ENCODE data around the gene KRTAP5-7.
"Not testable (repeated sequence)": the region's sequence is repeated elsewhere in the genome, so short reads cannot be mapped to it uniquely, and the experiment has no call there.

The KRTAP5-7 gene, protein sequence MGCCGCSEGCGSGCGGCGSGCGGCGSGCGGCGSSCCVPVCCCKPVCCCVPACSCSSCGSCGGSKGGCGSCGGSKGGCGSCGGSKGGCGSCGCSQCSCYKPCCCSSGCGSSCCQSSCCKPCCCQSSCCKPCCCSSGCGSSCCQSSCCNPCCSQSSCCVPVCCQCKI

DNA sequence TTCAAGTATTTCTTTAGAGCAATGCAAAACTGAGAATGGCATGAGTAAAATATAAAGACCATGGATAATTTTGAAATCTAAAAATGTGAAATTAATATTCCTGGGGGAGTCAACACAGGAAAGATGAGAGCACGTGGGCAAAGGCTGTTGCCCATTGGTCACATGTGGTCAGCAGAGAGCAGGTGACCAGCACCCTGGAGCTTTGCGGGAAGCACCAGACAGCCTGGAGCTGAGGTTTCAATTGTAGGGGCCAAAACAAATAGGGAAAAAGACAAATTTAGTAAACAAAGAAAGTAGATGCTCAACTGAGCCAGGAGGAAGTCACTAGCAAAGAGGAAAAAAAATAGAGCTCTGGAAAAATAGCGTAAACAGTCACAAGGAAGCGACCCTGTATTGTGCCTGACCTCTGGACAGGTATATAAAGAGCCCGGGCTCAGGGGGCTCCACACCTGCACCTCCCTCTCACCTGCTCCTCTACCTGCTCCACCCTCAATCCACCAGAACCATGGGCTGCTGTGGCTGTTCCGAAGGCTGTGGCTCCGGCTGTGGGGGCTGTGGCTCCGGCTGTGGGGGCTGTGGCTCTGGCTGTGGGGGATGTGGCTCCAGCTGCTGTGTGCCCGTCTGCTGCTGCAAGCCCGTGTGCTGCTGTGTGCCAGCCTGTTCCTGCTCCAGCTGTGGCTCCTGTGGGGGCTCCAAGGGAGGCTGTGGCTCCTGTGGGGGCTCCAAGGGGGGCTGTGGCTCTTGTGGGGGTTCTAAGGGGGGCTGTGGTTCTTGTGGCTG, at the start of gene KRTAP5-7:
Gene KRTAP5-7, plus strand, starts transcription at position 472 of the 780 bp plus-strand sequence. Its CDS starts 34 bp downstream, at position 506.
- not testable (repeated sequence) for DNase-seq (ENCODE audit: low read depth)

DNA sequence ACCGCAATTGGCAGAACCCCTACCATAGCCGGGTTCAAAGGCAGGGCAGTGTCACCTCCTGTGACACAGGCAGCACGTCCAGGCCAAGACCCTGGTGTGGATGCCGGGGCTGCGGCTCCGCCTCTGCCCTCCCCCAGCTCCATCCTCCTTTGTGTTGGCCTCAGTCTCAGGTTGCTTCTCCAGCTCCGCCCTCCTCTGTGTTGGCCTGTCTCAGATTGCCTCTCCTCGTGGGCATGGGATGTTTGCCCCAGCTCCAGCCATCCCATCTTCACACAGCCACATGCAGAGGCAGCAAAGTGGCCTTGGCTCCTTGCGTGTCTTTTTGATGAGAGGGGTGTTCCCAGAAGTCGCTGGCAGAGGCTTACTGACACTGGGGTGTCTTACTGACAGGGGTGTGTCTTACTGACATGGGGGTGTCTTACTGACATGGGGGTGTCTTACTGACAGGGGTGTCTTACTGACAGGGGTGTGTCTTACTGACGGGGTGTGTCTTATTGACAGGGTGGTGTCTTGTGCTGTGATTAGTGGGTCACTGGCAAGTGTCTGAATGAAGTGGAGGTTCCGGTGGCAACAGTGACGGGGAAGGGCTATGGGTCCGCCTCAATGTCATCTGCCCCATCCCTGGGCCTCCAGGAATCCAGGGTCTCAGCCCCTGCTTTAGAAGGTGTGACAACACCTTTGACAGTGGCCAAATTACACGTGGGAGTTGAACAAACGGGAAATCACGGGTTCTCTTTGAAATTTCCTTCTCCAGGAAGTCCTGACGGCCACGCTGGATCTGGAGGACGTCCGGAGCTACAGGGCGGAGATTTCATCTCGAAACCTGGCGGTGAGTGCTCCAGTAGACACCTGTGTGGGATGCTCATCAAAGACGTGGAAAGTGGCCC, 49.2 kb upstream of the KRTAP5-7 start:
- DNase-seq (ENCODE audit: low read depth): no peak

DNA sequence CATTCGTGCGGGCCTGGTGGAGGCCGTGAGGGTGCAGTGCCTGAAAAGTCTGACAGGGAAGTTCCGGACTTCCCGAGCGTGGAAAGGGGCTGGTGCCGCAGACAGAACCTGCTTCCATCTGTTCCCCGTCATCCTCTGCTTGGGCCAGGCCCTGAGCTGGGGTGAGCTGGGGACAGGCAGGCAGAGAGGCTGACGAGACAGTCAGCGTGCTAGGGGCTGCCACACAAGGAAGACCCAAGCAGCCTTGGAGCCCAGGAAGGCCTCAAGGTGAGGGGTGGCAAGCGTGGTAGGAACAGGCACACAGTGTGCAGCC, 48.6 kb upstream of the KRTAP5-7 start:
- DNase-seq (ENCODE audit: low read depth): no peak

DNA sequence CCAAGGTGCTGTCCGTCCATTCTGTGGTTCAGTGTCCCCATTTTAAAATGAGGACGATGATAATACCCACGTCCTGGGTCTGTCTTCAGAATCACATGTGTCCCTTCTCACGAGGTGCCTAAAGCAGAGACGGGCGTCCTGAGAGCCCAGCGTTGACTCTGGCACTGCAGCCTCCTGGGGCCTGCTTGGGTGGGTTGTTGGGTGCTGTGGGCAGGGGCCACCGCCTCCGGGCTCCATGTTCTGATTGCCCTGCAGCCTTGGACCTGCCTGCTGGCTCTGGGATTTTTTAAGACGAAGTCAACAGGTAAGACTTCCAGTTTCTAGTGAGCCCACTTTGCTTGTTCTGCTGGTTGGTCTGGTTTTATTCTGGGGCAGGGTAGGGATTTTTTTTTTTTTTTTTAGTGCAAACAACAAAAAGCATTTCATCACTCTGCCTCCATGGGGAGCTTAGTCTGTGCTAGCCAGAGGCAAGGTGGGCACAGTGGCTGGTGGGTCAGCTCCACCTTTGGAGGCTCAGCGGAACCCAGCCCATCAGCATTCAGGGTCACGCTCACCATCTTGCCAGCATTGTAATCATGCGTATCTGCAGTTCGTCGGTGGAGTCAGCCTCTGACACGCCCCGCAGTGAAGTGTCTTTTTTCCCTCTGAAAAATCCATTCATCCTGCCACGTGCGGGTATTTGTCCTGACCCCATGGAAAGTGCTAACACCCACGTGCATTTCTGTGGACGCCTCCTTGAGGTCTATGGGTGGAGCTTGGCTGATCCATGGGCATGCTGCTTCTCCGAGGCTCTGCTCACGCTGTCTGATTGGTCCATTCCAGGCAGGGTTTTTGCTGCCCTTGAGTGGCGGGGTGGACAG, 45.7 kb upstream of the KRTAP5-7 start:
- DNase-seq (ENCODE audit: low read depth): no peak

DNA sequence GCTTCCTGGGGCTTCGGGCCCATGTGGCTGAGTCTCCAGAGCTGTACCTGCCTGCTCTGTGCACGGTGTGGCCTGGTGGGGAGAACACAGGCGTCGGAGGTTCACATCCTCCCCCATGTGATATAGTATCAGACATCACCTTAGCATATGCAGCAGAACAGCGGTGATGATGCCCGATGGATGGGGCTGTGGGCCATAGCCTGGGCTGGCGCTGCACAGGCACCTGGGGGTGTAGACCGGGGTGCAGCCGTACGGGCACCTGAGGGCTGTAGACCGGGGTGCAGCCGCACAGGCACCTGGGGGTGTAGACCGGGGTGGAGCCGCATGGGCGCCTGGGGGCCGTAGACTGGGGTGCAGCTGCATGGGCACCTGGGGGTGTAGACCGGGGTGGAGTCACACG, 44.9 kb upstream of the KRTAP5-7 start:
- DNase-seq (ENCODE audit: low read depth): no peak

DNA sequence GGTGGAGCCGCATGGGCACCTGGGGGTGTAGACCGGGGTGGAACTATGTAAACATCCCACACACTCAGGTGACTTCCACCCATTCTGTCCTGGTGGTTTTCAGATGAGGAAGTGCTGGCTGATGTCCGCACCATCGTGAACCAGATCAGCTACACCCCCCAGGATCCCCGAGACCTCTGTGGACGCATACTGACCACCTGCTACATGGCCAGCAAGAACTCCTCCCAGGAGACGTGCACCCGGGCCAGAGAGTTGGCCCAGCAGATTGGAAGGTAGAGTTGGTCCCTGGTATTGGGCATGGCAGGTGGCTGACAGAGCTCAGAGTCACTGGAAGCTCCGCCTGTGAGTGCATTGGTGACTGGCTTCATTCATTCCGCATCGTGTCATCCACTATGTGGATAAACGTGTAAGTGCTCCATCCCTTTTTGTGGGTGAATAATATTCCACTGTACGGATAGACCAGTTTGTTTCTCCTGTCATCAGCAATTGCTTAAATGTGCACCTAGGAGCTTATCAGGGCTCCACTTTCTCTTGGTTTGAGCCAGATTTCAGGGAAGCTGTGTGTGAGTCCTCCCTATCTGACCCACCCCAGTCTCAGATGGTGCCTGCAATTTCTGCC, 44.2 kb upstream of the KRTAP5-7 start:
- DNase-seq (ENCODE audit: low read depth): no peak

DNA sequence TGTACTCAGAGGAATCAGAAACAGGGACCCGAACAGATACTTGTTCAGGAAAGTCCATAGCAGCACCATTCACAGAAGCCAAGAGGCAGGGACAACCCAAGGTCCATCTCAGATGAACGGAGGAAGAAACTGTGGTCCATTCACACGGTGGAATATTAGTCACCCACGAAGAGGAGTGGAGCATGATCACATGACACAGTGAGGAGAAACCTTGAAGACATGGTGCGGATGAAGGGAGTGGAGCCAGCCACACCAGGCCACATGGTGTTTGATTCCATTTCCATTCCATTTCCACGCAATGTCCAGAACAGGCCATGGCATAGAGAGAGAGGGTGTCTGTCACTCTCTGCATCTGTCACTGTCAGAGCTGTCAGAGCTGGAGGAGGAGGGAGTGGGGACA, 43.4 kb upstream of the KRTAP5-7 start:
- DNase-seq (ENCODE audit: low read depth): no peak

DNA sequence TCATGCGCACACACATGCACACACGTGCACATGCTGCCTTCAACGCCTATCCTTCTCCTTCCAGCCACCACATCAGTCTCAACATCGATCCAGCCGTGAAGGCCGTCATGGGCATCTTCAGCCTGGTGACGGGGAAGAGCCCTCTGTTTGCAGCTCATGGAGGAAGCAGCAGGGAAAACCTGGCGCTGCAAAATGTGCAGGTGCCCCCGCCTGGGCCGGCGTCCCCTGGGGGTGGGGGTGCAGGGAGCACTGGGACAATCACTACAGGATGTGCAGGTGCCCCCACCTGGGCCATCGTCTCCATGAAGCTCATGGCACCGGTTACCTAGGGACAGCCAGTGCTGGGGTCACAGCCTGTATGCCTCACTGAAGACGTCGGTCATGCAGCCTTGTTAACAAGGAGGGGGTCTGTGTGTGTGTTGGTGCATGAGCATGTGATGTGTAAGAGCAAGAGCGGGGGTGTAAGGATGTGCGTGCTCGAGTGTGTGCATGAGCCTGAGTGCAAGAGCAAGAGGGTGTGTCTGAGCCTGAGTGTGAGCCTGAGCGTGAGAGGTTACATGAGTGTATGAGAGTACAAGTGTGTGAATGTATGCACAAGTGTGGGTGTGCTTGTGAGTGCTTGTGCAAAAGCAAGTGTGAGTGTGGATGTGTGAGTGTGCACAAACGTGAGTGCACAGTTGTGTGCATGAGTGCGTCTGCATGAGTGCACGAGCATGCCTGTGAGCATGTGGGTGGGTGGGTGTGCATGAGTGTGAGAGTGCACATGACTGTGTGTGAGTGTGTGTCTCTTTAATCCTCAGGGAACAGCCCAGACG, 42.6 kb upstream of the KRTAP5-7 start:
- no peak for DNase-seq (ENCODE audit: low read depth)

DNA sequence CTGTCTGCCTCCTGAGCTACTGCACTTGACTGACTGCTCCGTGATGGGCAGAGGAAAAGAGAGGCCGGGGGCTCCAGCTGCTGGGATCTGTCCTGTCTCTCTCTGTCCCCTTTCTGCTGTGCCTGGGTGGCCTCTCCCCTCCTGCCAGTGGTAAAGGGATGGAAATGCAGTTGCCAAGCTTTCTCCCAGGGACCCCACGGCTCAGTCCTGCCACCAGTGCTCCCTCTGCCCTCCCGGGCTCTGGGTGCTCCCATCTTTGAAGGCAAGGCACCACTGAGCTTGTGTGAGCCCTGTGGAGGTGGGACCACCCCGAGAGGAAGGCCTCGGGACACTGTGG, 42.0 kb upstream of the KRTAP5-7 start:
- no peak for DNase-seq (ENCODE audit: low read depth)

DNA sequence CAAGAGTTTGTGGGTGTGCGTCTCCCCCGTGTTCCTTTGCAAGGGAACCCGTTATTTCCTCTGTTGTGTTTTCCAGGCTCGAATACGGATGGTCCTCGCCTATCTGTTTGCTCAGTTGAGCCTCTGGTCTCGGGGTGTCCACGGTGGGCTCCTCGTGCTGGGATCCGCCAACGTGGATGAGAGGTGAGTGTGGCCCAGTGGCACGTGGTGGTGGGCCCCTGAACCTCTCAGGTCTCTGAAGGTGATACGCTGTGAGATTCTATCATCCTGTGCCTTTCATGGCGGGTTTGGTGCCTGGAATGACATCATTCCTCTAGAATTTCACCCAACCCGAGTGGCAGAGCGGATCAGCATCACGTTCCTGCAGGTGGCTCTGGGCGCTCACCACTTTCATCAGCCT, 41.6 kb upstream of the KRTAP5-7 start:
- no peak for DNase-seq (ENCODE audit: low read depth)

DNA sequence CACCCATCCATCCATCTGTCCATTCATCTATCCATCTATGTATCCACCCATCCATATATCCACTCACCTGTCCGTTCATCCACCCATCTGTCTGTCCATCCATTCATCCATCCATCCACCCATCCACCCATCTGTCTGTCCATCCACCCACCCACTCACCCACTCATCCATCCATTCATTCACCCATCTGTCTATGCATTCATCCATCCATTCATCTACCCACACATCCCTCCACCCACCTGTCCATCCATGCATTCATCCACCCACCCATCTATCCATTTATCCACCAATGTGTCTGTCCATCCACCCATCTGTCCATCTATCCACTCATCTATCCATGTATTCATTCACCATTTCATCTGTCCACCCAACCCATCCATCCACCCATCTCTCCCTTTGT, 40.7 kb upstream of the KRTAP5-7 start:
- no peak for DNase-seq (ENCODE audit: low read depth)

DNA sequence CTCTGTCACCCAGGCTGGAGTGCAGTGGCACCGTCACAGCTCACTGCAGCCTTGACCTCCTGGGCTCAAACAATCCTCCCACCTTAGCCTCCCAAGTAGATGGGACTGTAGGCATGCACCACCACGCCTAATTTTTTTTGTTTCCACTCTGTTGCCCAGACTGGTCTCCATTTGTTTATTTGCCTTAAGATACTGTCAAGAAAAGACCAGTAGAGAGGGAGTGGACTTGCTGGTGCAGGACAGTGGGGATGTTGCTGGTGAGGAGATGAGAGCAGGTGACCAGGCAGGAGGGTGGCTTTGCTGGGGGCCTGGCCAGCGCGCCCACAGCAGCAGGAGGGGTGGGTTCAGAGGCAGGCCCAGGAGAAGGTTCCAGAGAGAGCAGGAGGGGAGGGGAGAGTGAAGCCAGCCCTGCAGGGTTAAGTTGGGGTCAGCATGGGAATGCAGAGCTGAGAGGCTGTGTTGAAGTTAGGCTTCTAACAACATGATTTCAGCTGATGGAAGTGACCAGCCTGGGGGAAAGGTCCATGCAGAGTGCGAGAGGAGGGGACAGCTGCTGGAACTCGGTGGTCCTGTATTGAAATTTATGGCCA, 38.3 kb upstream of the KRTAP5-7 start:
- DNase-seq (ENCODE audit: low read depth): no peak

DNA sequence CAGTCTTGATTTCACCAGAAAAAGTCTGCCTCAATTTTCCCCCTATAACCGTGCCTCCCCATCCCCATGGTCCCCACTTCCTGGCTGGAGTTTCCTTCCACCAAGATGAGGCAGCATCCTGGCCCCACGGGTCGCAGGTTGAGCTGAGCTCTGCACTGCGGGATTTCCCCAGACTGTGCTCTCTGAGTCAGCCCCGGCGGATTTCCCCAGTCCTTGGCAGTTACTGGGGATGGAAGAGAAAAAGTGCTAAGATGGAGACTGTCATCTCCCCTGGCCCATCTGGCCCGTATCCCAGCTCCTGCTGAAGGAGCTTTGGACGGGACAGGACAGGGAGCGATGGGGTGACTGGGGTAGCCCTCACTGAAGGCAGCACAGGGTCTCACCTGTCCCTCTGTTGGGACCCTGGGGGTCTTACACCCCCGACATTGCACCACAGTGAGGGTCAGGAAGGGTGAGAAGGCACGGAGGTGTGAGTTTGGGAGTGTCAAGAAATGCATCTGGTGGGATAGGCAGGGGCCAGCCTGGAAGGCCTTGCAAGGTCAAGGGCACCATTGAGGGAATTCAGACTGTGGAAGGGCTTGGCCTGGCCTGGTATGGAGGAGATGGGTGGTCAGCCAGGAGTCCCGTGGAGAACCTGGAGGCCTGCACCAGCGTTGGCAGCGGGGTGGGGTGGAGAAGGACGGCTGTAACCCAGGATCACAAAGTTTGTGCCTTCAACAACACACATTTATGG, 37.6 kb upstream of the KRTAP5-7 start:
- DNase-seq (ENCODE audit: low read depth): peak; percentile 66

DNA sequence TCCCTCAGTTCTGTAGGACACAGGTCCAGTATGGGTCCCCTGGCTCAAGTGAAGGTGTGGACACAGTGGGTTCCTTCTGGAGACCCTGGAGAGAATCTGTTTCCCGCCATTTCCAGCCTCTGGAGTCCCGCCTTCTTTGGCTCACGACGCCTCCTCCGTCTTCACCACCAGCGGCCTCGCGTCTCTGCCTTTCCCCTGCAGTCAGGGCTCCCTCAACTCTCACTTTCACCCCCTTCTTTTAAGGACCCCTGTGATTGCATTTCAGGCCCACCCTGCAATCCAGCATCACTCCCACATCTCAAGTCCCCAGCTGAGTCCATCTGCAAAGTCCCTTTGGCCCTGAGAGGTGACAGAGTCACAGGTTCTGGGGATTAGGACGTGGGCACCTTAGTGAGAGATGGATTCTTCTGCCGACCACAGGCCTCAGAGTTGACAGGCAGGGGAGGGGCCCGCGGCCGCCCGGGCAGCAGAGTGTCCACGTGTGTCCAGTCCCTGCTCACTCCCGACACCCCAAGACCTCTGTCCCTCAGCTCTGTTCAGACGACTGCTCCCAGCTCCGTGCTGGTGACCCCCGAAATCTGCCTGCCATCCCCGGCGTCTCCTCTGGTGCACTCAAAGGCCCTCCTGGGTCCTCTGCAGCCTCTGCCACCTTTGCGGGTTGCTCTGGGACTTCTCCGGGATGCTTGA, 36.9 kb upstream of the KRTAP5-7 start:
- DNase-seq (ENCODE audit: low read depth): no peak

DNA sequence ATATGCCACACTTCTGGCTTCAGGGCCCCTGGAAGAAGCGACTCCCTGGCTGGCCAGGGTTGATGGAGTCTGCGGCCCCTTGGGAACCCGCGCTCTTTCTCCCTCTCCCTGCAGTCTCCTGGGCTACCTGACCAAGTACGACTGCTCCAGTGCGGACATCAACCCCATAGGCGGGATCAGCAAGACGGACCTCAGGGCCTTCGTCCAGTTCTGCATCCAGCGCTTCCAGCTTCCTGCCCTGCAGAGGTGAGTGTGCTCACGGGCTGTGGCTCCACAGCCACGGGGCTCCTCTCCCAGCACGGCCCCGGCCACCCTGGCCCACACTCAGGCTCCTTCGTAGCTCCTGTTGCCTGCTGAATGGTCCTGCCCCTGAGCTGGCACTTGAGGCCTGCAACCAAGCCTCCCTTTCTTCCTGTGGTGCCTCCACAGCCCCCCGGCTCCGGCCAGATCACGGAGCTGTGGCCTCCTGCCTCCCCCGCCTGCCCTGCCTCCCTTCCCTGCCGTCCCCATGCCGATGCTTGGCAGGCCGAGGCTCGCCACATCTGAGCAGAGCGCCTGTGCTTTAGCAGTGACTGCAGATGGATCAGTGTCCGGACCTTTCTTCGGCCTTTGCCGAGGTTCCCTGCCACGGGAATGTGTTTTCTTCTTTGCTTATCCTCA, 36.2 kb upstream of the KRTAP5-7 start:
- DNase-seq (ENCODE audit: low read depth): no peak

DNA sequence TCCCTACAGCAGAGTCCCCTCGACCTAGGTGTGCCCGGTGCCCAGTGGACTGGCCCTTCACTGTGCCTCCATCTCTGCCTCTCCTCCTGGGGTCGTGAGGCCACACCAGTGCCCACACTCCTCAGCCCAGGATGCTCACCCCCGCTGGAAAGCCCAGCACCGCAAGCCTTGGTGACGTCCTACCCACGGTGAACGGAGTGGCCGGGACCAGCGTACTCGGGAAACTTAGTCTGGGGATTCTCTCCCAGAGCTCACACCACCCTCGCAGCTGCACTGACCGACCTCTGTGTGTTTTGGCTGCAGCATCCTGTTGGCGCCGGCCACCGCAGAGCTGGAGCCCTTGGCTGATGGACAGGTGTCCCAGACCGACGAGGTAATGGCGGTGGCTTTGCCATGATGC, 35.5 kb upstream of the KRTAP5-7 start:
- DNase-seq (ENCODE audit: low read depth): no peak

DNA sequence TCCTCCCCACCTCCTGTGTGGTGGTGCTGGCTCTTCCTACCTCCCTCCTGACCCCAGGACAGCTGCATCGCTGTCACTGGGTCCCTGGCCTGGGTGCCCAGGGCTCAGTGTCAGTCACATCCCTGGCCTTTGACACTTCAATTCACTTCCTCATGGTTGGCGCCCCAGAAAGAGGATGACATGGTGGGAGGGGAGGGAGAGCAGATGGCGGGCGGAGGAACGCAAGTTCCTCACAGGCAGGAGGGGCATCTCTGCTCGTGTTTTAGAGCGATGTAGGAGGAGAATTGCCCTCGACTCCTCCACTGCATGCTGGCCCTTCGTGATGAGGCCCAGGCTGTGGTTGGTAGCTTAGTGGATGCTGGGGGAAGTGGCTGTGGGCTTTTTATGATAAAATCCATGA, 35.1 kb upstream of the KRTAP5-7 start:
- no peak for DNase-seq (ENCODE audit: low read depth)
